GM20000 (cell line): ENCODE results near the gene RBFOX1.

ENCODE experiments used
- DNase-seq: peaks from one replicate; pipeline ENCODE4 v3.0.0; 2012; ENCODE audit warnings: low spot score
- CTCF ChIP-seq: IDR thresholded peaks from 2 replicates; pipeline ENCODE4 v1.5.1; 2012; ENCODE audit warnings: mild to moderate bottlenecking, control low read depth; ENCODE audit errors: extremely low read depth, missing control alignments

Gene RBFOX1

GRCh38 chr16:7317982-7318381, 14.7 kb upstream of the RBFOX1 start:
- no peak for DNase-seq
- no peak for TF ChIP-seq CTCF

- TF ChIP-seq CTCF = no peak
- no peak for DNase-seq
These were observed 14.0 kb upstream of the RBFOX1 start for GRCh38 chr16:7318686-7319085.

- no peak for TF ChIP-seq CTCF
- no peak for DNase-seq
These were observed 13.1 kb upstream of the RBFOX1 start for GRCh38 chr16:7319514-7319913.

- DNase-seq = no peak
- no peak for TF ChIP-seq CTCF
These were observed 11.0 kb upstream of the RBFOX1 start for GRCh38 chr16:7321661-7322060.

GRCh38 chr16:7324321-7324720, 8.3 kb upstream of the RBFOX1 start:
- no peak for DNase-seq
- TF ChIP-seq CTCF = no peak

GRCh38 chr16:7325834-7326233, 6.8 kb upstream of the RBFOX1 start:
- DNase-seq = no peak
- no peak for TF ChIP-seq CTCF

- no peak for TF ChIP-seq CTCF
- no peak for DNase-seq
These were observed 1.9 kb upstream of the RBFOX1 start for GRCh38 chr16:7330709-7331108.
